GM21619 (cell line): Measurements from ENCODE around the gene FASN.

Experiments used
- ATAC-seq: cut with Tn5 transposase; IDR thresholded peaks from one replicate; pipeline ENCODE4 v1.9.1; 2021; ENCODE audit not compliant: unreplicated experiment

The FASN gene

DNA sequence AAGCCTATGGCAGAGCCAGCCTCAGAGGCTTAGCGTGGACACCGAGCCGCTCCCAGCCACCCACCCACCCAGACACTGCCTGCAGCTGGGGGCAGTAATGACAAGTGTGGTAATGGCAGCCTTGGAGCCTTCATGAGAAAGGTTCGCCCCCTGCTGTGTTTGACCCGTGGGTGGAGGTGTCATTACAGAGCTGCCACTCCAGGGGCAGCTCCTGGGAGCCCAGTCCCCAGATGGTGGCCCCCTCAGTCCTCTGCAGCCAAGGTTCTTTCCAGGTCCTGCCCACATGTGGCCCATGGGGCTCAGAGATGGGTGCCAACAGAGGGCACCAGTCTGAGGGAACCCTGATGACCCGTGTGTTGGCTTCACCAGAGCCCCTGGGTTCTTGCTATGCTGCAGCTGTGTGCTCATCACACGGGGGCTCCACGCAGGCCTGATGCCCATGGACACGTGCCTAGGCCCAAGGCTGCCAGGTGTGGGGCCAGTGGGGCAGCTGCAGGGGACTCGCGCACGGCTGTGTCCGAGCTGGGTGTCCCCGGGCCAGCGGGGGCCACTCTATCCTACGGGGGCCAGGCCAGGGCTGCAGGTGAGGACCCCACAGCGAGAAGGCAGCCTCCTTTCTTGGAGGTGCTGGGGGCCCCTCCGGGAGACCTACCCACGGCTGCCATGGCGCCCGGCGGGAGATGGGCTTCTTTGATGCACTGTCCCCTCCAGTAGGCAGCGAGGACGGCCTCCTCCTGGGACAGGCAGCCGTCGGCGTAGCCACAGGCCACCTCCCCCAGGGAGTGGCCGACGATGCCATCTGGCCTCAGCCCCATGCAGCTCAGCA, 8.1 kb downstream of the FASN start:
- no peak for ATAC-seq

DNA sequence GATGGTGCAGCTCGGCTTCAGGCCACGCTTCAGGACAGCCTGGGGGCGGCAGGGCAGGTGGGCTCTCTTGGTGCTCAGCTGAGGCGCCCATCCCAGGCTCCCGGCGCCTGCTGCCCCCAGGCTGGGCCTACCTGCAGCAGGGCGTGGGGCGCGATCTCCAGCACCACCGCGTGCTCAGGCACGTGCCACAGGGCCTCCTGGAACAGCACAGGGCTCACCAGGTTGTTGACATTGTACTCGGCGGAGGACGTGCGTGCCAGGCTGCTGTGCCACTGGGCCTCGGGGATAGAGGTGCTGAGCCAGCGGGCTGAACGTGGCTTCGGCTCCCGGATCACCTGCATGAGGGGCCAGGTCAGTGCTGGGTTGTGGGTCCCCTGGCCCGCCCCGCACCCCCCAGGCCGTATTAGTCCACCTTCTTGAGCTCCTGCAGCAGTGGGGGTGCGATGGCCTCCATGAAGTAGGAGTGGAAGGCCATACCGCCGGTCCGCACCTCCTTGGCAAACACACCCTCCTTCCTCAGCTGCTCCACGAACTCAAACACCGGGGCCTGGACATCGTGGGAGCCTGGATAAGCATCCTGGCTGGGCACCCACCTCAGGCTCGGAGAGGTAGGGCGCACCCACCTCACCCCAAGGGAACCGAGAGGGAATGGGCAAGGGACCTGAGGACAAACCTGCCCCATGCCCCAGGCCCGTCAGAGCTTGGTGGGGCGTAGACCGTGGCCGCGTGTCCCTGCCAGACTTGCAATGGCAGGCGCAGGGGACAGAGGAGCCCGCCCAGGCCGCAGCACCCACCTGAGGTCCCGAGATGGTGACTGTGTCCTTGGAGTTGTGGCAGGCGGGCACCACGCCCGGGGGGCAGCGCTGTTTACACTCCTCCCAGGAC, 9.0 kb downstream of the FASN start:
- ATAC-seq: no peak

DNA sequence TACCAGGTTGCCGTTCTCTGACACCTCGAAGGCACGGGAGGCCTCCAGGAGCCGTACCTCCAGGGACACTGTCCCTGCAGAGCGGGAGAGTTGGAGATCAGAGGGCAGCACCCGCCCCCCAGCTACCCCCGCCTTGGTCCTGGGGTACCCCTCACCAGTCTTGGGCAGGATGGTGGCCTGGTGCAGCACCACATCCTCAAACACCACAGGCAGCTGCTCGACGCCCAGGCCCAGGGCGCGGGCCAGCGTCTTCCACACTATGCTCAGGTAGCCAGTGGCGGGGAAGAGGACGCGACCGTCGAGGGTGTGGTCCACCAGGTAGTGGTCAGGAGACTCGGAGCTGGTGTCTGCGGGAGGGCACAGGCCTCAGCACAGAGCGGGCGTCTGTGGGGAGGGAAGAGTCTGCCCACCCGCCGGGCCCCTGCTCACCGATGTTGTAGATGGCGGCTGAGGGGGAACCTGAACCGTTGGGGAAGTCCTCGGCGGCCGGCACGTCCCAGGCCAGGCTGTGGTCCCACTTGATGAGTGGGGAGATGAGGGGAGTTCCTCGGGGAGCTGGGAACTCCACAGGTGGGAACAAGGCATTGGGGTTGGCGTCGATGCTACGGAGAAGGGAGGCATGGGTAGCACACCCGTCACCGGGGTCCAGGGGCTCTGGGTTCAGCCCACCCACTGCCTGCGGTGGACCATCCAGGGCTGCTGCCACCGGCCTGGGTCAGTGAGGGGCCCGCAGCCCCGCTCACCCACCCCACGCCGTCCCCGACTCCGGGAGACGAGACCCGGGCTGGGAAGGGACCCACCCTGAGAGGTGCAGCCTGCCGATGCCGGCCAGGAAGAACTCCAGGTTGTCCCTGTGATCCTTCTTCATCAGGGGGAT, 9.8 kb downstream of the FASN start:
- no peak for ATAC-seq

DNA sequence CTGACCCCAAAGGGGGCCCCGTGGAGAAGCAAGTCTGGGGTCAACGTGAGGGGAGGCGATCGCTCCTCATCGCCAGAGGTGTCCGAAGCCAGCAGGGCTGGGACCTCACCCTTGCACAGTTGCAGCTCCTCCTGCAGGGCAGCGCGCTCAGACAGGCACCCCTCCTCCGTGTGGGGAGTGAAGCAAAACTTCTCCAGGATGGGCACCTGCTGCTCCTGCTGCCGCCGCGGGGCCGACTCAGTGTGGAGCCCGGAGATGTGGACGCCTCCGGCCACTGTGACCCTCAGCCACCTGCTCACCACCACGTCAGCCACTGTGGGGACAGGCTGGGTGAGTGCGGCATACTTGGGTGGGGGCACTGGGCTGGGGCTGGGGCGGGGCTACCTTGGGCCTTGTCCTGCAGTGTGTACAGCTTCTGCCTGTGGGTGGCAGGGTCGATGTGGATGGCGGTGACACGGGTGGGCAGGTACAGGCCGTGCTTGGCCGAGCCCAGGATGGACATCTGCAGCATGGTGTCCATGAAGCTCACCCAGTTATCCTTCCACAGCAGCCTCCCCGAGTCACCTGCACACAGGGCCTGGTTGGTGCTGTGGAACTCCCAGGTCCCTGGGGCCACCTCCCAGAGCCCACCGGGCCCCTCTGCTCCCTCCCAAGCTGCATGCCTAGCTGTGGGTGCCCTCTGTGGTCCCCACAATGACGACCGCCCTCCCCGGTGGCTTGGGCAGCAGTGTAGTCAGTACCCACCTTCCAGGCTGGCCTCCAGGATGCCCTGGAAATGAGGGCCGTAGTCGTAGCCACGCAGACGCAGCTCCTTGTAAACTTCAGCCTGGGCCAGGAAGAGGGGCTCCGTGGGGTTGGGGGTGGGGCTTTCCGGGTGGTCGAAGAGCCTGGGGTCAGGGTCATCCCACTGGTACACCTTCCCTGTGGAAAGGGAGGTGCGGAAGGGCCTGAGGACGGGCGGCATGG, 10.8 kb downstream of the FASN start:
- no peak for ATAC-seq

DNA sequence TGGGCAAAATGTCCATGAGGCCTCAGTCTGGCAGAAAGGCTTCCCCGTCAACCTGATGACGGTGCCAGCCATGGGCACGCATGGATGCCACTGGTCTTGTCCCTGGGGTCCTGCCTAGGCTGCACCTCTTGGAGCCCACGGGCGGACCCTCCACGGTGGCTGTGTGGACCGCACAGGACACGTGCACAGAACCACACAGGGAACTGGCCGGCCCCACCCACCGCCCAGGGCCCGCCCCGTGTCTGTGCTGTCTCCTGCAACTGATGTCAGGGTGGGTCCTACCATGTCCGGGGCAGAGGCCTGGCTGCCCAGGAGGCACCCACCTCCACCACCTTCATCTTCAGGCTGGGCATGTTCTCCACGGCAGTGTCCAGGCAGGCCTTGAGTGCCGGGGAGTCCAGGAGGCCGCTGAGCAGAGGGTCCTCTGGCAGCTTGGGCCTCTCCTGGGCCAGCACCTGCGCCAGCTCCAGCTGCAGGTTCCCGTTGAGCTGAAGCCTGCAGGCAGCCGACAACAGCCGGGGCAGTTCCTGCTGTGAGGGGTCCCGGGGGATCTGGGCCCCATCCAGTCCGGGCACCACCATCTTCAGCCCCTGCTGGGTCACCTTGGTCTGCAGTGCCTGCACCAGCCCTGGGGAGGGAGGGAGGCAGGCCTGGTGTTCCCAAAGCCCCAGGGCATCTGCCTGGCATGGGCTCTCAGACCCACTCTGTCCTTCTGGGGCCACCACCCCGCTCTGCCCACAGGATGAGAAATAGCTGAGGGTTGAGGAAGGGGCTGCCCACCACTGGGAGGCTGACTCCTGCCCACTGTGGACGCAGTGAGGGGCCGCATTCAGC, 11.9 kb downstream of the FASN start:
- ATAC-seq: no peak

DNA sequence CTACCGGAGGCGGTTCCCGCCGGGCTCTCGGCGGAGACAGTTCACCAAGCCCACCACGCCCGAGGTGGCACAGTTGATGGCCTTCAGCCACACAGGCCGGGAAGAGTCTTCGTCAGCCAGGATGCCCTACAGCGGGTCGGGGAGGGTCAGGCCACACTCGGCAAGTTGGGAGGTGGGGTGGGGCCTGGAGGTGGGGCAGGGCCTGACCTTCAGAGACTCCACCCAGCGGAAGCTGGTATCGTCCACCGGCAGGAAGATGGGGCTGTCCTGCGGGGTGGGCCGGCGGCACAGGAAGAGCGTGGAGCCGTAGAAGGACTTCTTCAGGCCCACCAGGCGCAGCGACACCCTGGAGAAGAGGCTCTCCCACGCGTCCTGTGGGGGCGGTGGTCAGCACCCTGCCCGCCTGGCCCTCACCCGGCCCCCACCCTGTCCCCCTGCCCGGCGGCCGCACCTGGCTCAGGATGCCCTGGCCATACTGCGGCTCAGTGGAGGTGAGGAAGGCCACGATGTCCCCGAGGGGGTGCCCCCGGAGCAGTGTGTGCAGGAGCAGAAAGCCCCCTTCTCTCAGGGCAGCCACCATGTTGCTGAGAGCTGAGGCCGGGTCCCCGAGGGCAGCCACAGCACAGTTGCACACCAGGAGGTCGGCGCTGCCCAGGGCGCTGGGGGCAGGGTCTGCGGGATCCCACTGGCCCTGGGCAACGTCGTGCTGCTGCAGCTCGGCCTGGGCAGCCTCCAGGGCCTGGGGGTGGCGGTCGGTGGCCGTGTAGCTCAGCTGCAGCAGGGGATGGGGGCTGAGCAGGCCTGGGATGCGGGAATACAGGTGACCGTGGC, 12.8 kb downstream of the FASN start:
- no peak for ATAC-seq

DNA sequence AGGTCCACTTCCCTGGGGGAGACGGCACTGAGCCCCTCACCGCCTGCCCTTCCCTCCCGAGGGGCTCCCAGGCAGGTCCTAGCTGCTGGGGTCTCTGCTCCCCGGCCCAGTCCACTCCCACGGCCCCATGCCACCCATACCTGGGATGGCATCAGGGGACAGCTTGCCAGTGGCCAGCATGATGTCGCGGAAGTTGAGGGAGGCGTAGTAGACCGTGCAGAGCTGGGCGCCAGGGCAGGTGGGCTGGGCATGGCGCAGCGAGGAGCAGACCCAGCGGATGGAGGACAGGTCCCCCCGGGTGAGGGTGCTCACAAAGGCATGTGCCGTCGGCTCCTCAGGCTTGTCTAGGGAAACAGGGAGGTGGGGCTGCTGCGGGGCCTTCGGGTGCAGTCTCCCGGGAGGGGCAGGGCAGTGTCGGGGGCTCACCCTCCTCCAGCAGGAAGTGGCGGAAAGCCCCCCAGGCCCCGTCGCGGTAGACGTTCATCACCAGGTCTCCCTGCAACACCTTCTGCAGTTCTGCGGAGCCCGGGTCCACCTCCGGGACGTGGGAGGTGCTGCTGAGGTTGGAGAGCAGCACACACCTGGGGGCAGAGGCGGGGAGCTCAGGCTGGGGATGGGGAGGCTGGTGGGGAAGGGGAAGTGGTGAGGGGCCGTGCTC, 13.5 kb downstream of the FASN start:
- ATAC-seq: no peak

DNA sequence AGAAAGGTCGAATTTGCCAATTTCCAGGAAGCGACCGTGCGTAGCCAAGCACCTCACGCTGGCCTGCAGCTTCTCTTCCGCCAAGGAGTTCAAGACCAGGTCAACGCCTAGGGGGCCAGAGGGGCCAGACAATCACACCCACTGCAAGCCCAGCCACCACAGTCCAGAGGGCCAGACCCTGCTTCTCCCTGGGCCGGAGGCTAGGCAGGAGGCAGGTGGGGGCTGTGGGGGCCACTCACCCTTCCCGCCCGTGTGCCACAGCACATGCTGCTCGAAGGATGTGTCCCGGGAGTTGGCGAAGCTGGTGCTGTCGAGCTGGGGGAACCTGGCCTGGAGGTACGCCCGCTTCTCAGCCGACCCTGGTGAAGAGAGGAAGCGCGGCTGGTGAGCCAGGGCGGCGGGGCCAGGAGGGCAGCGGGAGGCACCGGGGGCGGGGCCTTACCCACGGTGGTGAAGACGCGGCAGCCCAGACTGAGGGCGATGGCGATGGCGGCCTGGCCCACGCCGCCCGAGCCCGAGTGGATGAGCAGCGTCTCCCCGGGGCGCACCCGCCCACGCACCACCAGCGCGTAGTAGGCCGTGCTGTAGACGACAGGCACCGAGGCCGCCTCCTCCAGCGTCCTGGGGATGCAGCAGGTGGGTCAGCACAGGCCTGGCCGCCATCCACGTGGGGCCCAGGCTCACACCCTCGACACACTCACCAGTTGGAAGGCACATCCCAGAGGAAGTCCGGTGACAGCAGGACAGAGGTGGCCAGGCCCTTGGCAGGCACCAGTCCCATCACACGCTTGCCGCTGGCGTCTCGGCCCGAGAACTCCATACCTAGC, 14.3 kb downstream of the FASN start:
- no peak for ATAC-seq

DNA sequence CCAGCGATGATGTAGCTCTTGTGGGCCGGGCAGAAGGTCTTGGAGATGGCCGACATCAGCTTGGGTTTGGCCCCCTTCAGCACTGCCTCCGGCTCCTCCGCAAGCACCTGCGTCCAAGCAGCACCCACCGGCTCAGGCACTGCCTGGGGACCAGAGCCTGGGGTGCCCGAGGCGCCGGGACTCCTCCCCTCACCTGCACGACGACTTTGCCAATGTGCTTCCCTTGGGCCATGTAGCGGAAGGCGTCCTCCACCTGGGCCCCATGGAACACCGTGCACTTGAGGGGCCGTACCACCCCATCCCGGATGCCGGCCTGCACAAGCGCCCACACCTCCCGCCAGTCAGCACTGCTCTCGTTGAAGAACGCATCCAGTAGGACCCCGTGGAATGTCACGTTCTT, 15.0 kb downstream of the FASN start:
- no peak for ATAC-seq

DNA sequence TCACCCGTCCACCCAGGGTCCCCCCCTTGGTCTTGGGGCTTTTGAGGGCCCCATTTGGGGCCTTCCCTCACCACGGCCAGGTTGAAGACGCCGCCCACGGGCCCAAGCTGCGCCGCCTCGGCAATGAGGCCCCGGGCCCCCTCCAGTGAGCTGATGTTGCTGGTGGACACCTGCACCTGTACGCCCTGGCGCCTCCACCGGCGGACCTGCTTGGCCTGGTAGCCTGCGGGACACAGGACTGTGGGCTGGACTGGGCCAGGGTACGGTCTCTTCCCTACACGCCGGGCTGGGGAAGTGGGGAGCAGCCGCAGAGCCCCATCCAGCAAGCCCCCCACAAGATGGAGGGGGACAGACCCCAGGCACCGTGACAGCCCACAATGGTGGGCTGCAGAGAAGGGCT, 15.6 kb downstream of the FASN start:
- no peak for ATAC-seq

DNA sequence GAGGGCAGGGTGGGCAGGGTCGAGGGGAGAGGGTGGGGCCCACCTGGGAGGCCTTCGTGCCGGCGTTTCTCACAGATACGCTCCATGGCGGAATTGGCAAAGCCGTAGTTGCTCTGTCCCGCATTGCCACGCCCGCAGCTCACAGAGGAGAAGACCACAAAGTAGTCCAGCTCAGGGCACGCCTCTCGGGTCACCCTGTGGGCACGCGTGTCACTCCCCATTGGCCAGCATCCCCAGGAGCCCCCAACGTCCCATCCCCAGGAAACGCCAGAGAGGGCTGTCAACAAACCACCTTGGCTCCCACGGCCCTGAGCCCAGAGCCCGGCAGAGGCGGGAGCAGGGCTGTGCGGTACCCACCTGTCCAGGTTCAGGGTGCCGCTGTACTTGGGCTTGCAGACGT, 16.1 kb downstream of the FASN start:
- no peak for ATAC-seq

DNA sequence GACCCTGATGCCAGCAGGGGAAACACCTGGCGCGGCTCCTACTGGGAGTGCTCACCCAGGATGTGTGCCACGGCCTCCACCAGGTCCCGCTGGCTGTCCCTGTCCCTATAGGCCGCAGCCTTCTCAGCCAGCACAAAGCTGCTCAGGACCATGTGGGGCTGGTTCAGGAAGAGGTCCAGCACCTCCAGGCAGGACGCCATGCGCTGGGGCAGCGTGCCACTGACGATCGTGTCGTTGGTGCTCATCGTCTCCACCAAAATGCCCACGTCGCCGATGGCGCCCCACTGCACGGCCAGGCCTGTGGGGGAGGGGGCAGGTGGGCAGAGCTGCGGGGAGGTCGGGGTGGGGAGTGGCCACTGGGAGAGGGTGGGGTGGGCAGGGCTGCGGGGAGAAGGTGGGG, 16.5 kb downstream of the FASN start:
- ATAC-seq: no peak

DNA sequence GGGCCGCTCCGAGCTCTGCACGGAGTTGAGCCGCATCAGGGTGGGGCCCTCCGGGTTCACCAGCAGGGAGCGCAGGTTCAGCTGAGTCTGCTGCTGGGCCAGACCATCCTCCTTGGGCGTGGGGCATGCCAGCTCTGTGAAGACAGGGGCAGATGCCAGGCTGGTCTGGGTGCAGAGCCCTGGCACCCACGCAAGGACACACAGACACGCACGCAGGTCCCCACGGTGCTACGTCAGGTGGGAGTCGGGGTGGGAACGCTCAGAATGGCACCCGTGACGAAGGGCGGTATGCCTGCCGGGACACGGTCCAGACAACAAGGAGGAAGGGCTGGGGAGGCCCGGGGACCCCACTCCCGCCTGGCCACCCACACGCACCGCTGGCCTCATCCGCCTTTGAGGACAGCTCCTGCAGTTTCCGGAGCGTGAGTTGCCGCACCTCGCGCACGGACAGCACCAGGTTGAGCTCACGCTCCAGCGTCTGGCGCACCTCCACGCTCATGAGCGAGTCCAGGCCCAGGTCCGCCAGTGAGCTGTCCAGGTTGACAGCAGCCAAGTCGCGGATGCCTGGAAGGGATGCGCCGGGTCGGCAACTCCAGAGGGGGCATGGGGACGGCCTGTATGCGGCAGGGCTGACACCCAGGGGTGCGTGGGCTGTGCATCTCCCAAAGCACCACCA, 17.1 kb downstream of the FASN start:
- ATAC-seq: no peak

DNA sequence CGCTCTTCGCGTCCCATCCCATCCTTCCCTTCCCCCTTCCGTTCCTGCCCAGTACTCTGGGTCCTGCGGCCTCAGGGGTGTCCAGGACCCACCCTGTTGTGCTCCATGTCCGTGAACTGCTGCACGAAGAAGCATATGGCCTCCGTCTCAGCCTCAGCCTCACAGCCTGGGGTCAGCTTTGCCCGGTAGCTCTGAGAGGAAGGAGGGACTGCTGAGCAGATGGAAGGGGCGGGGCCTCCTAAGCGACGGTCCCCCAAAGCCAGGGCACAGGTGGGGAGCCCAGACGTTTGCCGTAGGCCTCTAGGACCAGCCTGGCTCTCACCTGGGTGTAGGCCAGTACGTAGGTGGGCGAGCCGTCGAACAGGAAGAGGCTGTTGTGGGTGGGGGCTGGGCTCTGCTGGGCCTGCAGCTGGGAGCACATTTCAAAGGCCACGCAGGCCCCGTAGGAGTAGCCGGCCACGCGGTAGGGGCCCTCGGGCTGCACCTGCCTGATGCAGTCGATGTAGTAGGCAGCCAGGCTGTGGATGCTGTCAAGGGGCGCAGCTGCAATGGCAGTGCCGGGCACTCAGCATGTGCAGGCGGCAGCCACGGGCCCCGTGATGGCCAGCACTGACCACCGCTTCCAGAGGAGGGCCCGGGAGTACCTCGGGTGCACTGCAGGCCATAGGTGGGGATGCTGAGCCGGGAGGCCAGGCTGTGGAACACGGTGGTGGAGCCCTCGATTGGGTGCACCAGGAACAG, 17.8 kb downstream of the FASN start:
- no peak for ATAC-seq

DNA sequence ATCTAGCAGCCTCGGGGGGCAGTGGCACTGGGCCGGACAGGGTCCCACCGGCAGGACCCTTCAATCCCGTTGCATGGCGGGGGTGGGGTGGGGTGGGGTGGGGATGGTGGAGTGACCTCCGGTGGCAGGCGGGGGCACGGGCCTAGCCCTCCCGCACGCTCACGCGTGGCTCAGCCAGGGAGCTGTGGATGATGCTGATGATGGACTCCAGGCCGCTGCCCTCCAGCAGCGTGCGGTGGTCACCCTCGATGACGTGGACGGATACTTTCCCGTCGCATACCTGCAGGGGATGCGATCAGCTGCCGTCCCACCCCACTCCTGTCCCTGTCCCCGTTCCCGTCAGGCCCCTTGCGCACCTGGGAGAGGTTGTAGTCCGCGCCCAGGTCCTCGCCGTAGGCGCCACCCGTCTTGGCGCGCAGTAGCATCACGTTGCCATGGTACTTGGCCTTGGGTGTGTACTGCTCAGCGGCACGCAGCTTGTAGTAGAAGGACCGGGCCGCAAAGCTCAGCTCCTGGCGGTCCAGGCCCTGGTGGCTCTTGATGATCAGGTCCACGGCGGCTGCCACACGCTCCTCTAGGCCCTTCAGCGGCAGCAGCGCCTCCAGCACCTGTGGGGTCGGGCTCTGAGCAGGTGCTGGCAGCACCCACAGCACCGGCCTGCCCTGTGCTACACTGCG, 18.9 kb downstream of the FASN start:
- ATAC-seq: no peak
